HCT116 (cell line): ENCODE measurements around the gene FAM216B. TPM values are rescaled to one million over a fixed set of nuclear protein-coding genes. Genes with fewer than 3 reads are reported as not detected.

Experiments
- ATAC-seq: fragments of 200-7000 bp; cut with Tn5 transposase; 2 replicates; pipeline ENCODE4 v1.9.1; 2020; ENCODE audit warnings: mild to moderate bottlenecking, moderate library complexity
- BruUV-seq: library from RNA; stranded (reverse); fragments of 400-500 nt; replicated peaks from 2 replicates; lab custom pipeline; 2021; lab: Mats Ljungman, UMichigan
- CTCF ChIA-PET: fragments of 300-600 bp; sonication (Branson Sonifier 250); formaldehyde crosslinking; loops from one replicate; lab custom pipeline; 2021; ENCODE audit warnings: antibody characterized with exemption; lab: Charles Lee
- POLR2A ChIA-PET: fragments of 300-600, 350-600 bp; sonication (Branson Sonifier 250); formaldehyde crosslinking; loops from one replicate; lab custom pipeline; 2021; ENCODE audit warnings: antibody characterized with exemption; lab: Charles Lee
- RAD21 ChIA-PET, 2 experiments: fragments of 300-600 bp; sonication (Branson Sonifier 250); formaldehyde crosslinking; loops; one replicate each; lab custom pipeline; 2023; ENCODE audit warnings: low total read pairs in 2 of 2; ENCODE audit not compliant: uncharacterized antibody in 2 of 2, unreplicated experiment in 2 of 2, low non-redundant PET in 1 of 2; lab: Charles Lee
- DNase-seq: peaks from one replicate; pipeline ENCODE4 v3.0.0-alpha.2; 2010; ENCODE audit warnings: low read depth, low spot score
- H2AFZ ChIP-seq: fragments of 200-600 bp; shearing (Covaris generic), sonication (generic); 2 replicates; pipeline ENCODE4 v1.6.1; 2017; ENCODE audit warnings: low read depth, mixed run types, mixed read lengths, antibody characterized with exemption, low read length; ENCODE audit not compliant: poor library complexity, severe bottlenecking
- H3K27ac ChIP-seq: 2 replicates; pipeline ENCODE4 v1.5.1; 2012; ENCODE audit warnings: low read depth, low read length
- H3K27me3 ChIP-seq: fragments of 200-600 bp; sonication (generic); 2 replicates; pipeline ENCODE4 v1.6.1; 2016; ENCODE audit warnings: mixed run types, low read length, mixed read lengths; ENCODE audit not compliant: insufficient read depth
- H3K36me3 ChIP-seq, 2 experiments: fragments of 200-500 bp in 1 of 2; fragments of 200-600 bp in 1 of 2; sonication (Bioruptor generic) in 1 of 2; sonication (generic) in 1 of 2; 2 replicates each; pipeline versions ENCODE4 v1.5.1 to v1.6.1; 2014 to 2016; ENCODE audit warnings: low read length in 2 of 2, inconsistent platforms in 1 of 2, mixed read lengths in 1 of 2, mixed run types in 1 of 2; ENCODE audit not compliant: insufficient read depth in 2 of 2, control insufficient read depth in 1 of 2
- H3K4me1 ChIP-seq, 2 experiments: fragments of 200-600 bp in 1 of 2; sonication (generic) in 1 of 2; 2 replicates each; pipeline versions ENCODE4 v1.5.1 to v1.6.1; 2012 to 2017; ENCODE audit warnings: low read length in 2 of 2, inconsistent platforms in 1 of 2, mild to moderate bottlenecking in 1 of 2, mixed read lengths in 1 of 2, mixed run types in 1 of 2, moderate library complexity in 1 of 2; ENCODE audit not compliant: insufficient read depth in 2 of 2, control insufficient read depth in 1 of 2
- H3K4me2 ChIP-seq: fragments of 200-600 bp; sonication (generic); 2 replicates; pipeline ENCODE4 v1.6.1; 2017; ENCODE audit warnings: mixed run types, low read length, mixed read lengths
- H3K4me3 ChIP-seq, 2 experiments: fragments of 200-600 bp in 1 of 2; sonication (generic) in 1 of 2; replicated peaks in 1 of 2; 2 replicates each; pipeline ENCODE4 v1.5.1; 2011 to 2016; ENCODE audit warnings: low read length in 2 of 2, control low read depth in 1 of 2, low read depth in 1 of 2, mild to moderate bottlenecking in 1 of 2, mixed read lengths in 1 of 2, mixed run types in 1 of 2
- H3K79me2 ChIP-seq: fragments of 200-600 bp; sonication (generic); 2 replicates; pipeline ENCODE4 v1.6.1; 2017; ENCODE audit warnings: mild to moderate bottlenecking, mixed run types, low read length, moderate library complexity, mixed read lengths; ENCODE audit not compliant: insufficient read depth
- H3K9ac ChIP-seq: fragments of 200-600 bp; sonication (generic); 2 replicates; pipeline ENCODE4 v1.6.1; 2016; ENCODE audit warnings: low read length, mixed read lengths
- H3K9me2 ChIP-seq: fragments of 200-600 bp; sonication (generic), shearing (Covaris generic); 2 replicates; pipeline ENCODE4 v1.6.1; 2017; ENCODE audit warnings: mixed run types, mild to moderate bottlenecking, moderate library complexity; ENCODE audit not compliant: insufficient read depth
- H3K9me3 ChIP-seq, 2 experiments: fragments of 200-500 bp in 1 of 2; fragments of 200-600 bp in 1 of 2; sonication (Bioruptor generic) in 1 of 2; sonication (generic) in 1 of 2; 2 replicates each; pipeline ENCODE4 v1.6.1; 2014 to 2017; ENCODE audit warnings: low read length in 2 of 2, mixed read lengths in 2 of 2, inconsistent platforms in 1 of 2, low read depth in 1 of 2, mild to moderate bottlenecking in 1 of 2, mixed run types in 1 of 2, moderate library complexity in 1 of 2; ENCODE audit not compliant: control insufficient read depth in 1 of 2, insufficient read depth in 1 of 2
- H4K20me1 ChIP-seq: fragments of 200-600 bp; sonication (generic), shearing (Covaris generic); 2 replicates; pipeline ENCODE4 v1.6.1; 2017; ENCODE audit warnings: mixed run types, mild to moderate bottlenecking, moderate library complexity; ENCODE audit not compliant: insufficient read depth
- ATF3 ChIP-seq: IDR thresholded peaks from 2 replicates; pipeline ENCODE4 v1.6.1; 2012
- CBX3 ChIP-seq: IDR thresholded peaks from 2 replicates; pipeline ENCODE4 v1.6.1; 2012; ENCODE audit warnings: low read depth
- CEBPB ChIP-seq: IDR thresholded peaks from 2 replicates; pipeline ENCODE4 v1.6.1; 2012; ENCODE audit warnings: low read depth
- CTCF ChIP-seq, 3 experiments: fragments of 200-600 bp in 1 of 3; sonication (generic) in 1 of 3; IDR thresholded peaks in 2 of 3; conservative IDR thresholded peaks in 1 of 3; 2 replicates each; pipeline ENCODE4 v1.5.1; 2012 to 2017; ENCODE audit warnings: low read depth in 2 of 3, low read length in 2 of 3, antibody characterized with exemption in 1 of 3, borderline replicate concordance in 1 of 3, control low read depth in 1 of 3, mild to moderate bottlenecking in 1 of 3, mixed read lengths in 1 of 3, mixed run types in 1 of 3, moderate library complexity in 1 of 3; ENCODE audit not compliant: insufficient read depth in 1 of 3
- EGR1 ChIP-seq: IDR thresholded peaks from 2 replicates; pipeline ENCODE4 v1.6.1; 2012; ENCODE audit warnings: low read depth
- ELF1 ChIP-seq: IDR thresholded peaks from 2 replicates; pipeline ENCODE4 v1.6.1; 2012; ENCODE audit warnings: low read depth, borderline replicate concordance
- EZH2phosphoT487 ChIP-seq: fragments of 200-600 bp; IDR thresholded peaks from 2 replicates; pipeline ENCODE4 v1.6.1; 2018; ENCODE audit warnings: antibody characterized with exemption, borderline replicate concordance
- JUND ChIP-seq: IDR thresholded peaks from 2 replicates; pipeline ENCODE4 v1.6.1; 2012
- POLR2A ChIP-seq: IDR thresholded peaks from 2 replicates; pipeline ENCODE4 v1.7.0; 2011; ENCODE audit warnings: borderline replicate concordance; ENCODE audit not compliant: insufficient read depth, insufficient read length; ENCODE audit errors: extremely low read depth
- POLR2AphosphoS5 ChIP-seq: IDR thresholded peaks from 2 replicates; pipeline ENCODE4 v1.6.1; 2011; ENCODE audit warnings: mild to moderate bottlenecking, low read depth, low read length, moderate library complexity
- RAD21 ChIP-seq: IDR thresholded peaks from 2 replicates; pipeline ENCODE4 v1.6.1; 2012; ENCODE audit warnings: low read depth, mild to moderate bottlenecking
- REST ChIP-seq: IDR thresholded peaks from 2 replicates; pipeline ENCODE4 v1.6.1; 2012; ENCODE audit warnings: low read depth
- SP1 ChIP-seq: IDR thresholded peaks from 2 replicates; pipeline ENCODE4 v1.6.1; 2012; ENCODE audit warnings: low read depth
- SRF ChIP-seq: IDR thresholded peaks from 2 replicates; pipeline ENCODE4 v1.6.1; 2012; ENCODE audit warnings: low read depth
- TCF7L2 ChIP-seq: IDR thresholded peaks from 2 replicates; pipeline ENCODE4 v1.7.0; 2011; ENCODE audit warnings: borderline replicate concordance, inconsistent platforms; ENCODE audit not compliant: insufficient read depth, insufficient read length; ENCODE audit errors: extremely low read depth
- YY1 ChIP-seq: IDR thresholded peaks from 2 replicates; pipeline ENCODE4 v1.6.1; 2011; ENCODE audit warnings: low read length, low read depth, moderate library complexity, mild to moderate bottlenecking; ENCODE audit not compliant: insufficient replicate concordance; ENCODE audit errors: extremely low read depth
- ZFX ChIP-seq: fragments of 450-650 bp; IDR thresholded peaks from 2 replicates; pipeline ENCODE4 v1.6.1; 2017
- ZNF274 ChIP-seq: fragments of 200-500 bp; sonication (Bioruptor generic); IDR thresholded peaks from 2 replicates; pipeline ENCODE4 v1.6.1; 2014; ENCODE audit warnings: mild to moderate bottlenecking, low read depth, low read length, inconsistent platforms
- intact Hi-C: fragments of 100-400 bp; cut with micrococcal nuclease; formaldehyde crosslinking; loops from 2 replicates; pipeline ENCODE4 v1.10.0; 2022
- total RNA-seq: library from RNA; stranded (reverse); gene quantifications from one replicate; pipeline ENCODE4 v1.2.1, GENCODE V29; 2021; ENCODE audit not compliant: unreplicated experiment

FAM216B gene
- total RNA-seq, 1 experiment from 2014 or later: not detected

DNA sequence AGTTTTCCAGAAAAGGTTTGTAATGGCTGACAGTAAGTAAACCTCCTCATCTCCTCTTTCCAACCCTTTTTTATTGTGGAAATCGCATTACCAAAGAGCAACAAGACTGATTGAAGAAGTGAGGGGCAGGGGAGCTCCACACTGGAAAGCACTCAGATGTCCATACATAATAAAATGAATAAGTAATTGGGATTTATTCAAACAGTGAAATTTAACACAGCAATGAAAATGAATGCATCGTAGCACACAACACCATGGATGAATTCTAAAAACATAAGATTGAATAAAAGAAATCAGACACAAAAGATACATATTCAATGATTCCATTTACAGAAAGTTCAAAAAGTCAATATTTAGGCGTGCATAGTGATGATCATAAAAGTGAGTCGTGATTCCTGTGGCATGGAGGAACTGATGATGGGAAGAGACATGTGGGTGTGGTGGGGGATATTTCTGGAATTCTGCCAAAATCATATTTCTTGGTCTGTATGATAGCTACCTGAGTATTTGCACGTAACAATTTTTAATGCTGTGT, 18.8 kb downstream of the FAM216B start:
- Histone ChIP-seq H3K79me2 (no peaks in the 10 kb centered on the region), H3K9me3 (no peaks in the 10 kb centered on the region), H3K4me1 (no peaks in the 10 kb centered on the region), H4K20me1 (no peaks in the 10 kb centered on the region), H2AFZ (no peak overlapping the region), H3K9ac (no peak overlapping the region), H3K4me2 (no peak overlapping the region), H3K27me3 (peaks cover 10% of the 10 kb centered on the region), H3K9me2 (no peaks in the 10 kb centered on the region), H3K27ac (no peak overlapping the region), H3K4me3 (no peak overlapping the region), H3K36me3 (no peaks in the 10 kb centered on the region)
- no peak for TF ChIP-seq POLR2A
- TF ChIP-seq EGR1: no peak
- no peak for TF ChIP-seq RAD21
- TF ChIP-seq ELF1: no peak
- no peak for TF ChIP-seq ZNF274
- no peak for TF ChIP-seq SP1
- no peak for TF ChIP-seq ZFX
- no peak for TF ChIP-seq SRF
- TF ChIP-seq TCF7L2: no peak
- no peak for TF ChIP-seq EZH2phosphoT487
- no peak for TF ChIP-seq POLR2AphosphoS5
- TF ChIP-seq JUND: no peak
- no peak for TF ChIP-seq CBX3
- TF ChIP-seq CEBPB: no peak
- no peak for TF ChIP-seq CTCF (IDR thresholded peaks at IDR 0.05 in 2 of 3, conservative IDR thresholded peaks at IDR 0.05 in 1 of 3; ENCODE audit: borderline replicate concordance in 1 of 3, insufficient read depth in 1 of 3, low read depth in 2 of 3, low read length in 2 of 3)
- TF ChIP-seq YY1: no peak
- TF ChIP-seq ATF3: no peak
- no peak for TF ChIP-seq REST
- BruUV-seq: no TSS peak
- no peak for ATAC-seq
- ChIA-PET RAD21 (no interaction called here), POLR2A (interaction anchor here (0.6 kb wide), 1 partner anchor 67 kb away, joined by 3 read pairs; no protein-coding TSS in a partner anchor), CTCF (no interaction called here)
- intact Hi-C loops: no loop called here
- DNase-seq: no peak
